ENCODE measurements around the gene MYL6B. TPM values are rescaled to one million over a fixed set of nuclear protein-coding genes. Genes with fewer than 3 reads are reported as not detected.
"Not testable (repeated sequence)": the region's sequence is repeated elsewhere in the genome, so short reads cannot be mapped to it uniquely, and the experiment has no call there.

Gene MYL6B
- total RNA-seq, 1 experiment from 2014 or later: 41.4 TPM

GRCh38 chr12:56151672-56152131 is 685 bp upstream of the MYL6B start:
- peak; percentile 49 for DNase-seq (ENCODE audit: extremely low read depth, low read depth)

GRCh38 chr12:56152756-56153677 is 630 bp downstream of the MYL6B start:
- DNase-seq (ENCODE audit: extremely low read depth, low read depth): no peak

GRCh38 chr12:56153678-56154065 is 1.3 kb downstream of the MYL6B start:
- no peak for DNase-seq (ENCODE audit: extremely low read depth, low read depth)

GRCh38 chr12:56154246-56154771 is 1.9 kb downstream of the MYL6B start:
- no peak for DNase-seq (ENCODE audit: extremely low read depth, low read depth)

- no peak for DNase-seq (ENCODE audit: extremely low read depth, low read depth)
These were observed 2.4 kb downstream of the MYL6B start for GRCh38 chr12:56154818-56155217.

- no peak for DNase-seq (ENCODE audit: extremely low read depth, low read depth)
These were observed 3.0 kb downstream of the MYL6B start for GRCh38 chr12:56155256-56155845.

- DNase-seq (ENCODE audit: extremely low read depth, low read depth): not testable (repeated sequence)
These were observed 4.2 kb downstream of the MYL6B start for GRCh38 chr12:56156464-56157200.

- DNase-seq (ENCODE audit: extremely low read depth, low read depth): peak; percentile 54
These were observed 5.0 kb downstream of the MYL6B start for GRCh38 chr12:56157201-56158028.

- DNase-seq (ENCODE audit: extremely low read depth, low read depth): peak; percentile 99
These were observed 5.9 kb downstream of the MYL6B start, which contains the start of gene MYL6 for GRCh38 chr12:56158029-56158925. MYL6 (plus strand) TSS chr12:56158359; CDS start chr12:56158402, 43 bp downstream.

- DNase-seq (ENCODE audit: extremely low read depth, low read depth): peak; percentile 52
These were observed 6.6 kb downstream of the MYL6B start for GRCh38 chr12:56158926-56159461.

GRCh38 chr12:56159482-56160192 is 7.2 kb downstream of the MYL6B start:
- DNase-seq (ENCODE audit: extremely low read depth, low read depth): no peak

GRCh38 chr12:56160193-56160763 is 7.9 kb downstream of the MYL6B start:
- DNase-seq (ENCODE audit: extremely low read depth, low read depth): no peak

- DNase-seq (ENCODE audit: extremely low read depth, low read depth): no peak
These were observed 8.7 kb downstream of the MYL6B start for GRCh38 chr12:56160894-56161689.

GRCh38 chr12:56161690-56162351 is 9.4 kb downstream of the MYL6B start:
- DNase-seq (ENCODE audit: extremely low read depth, low read depth): no peak

- no peak for DNase-seq (ENCODE audit: extremely low read depth, low read depth)
These were observed 10.3 kb downstream of the MYL6B start for GRCh38 chr12:56162468-56163290.
